CD4-positive, alpha-beta T cell (primary cell): ENCODE measurements around the gene KRTCAP2. TPM values are rescaled to one million over a fixed set of nuclear protein-coding genes. Genes with fewer than 3 reads are reported as not detected.
A peak's percentile ranks its signal among the peaks of the same experiment; 100 is the strongest.
"Not testable (repeated sequence)": the region's sequence is repeated elsewhere in the genome, so short reads cannot be mapped to it uniquely, and the experiment has no call there.

Source experiments
- ATAC-seq: fragments of 200-7000 bp; cut with Tn5 transposase; one replicate; pipeline ENCODE4 v1.10.0; 2022; ENCODE audit warnings: mild to moderate bottlenecking; ENCODE audit not compliant: poor library complexity
- CTCF ChIA-PET: fragments of 350-600 bp; sonication (Branson Sonifier 250); formaldehyde crosslinking; loops from one replicate; lab custom pipeline; 2021; ENCODE audit warnings: antibody characterized with exemption, inconsistent platforms; lab: Charles Lee
- POLR2A ChIA-PET: fragments of 350-600 bp; sonication (Branson Sonifier 250); formaldehyde crosslinking; loops from one replicate; lab custom pipeline; 2021; ENCODE audit warnings: antibody characterized with exemption, inconsistent platforms; lab: Charles Lee
- DNase-seq, 14 experiments: peaks; one replicate each; pipeline ENCODE4 v3.0.0-alpha.2; 2013 to 2020; ENCODE audit warnings: mixed read lengths in 2 of 14
- H3K27ac ChIP-seq, 2 donors: one replicate each; pipeline versions ENCODE4 v1.5.1 to v1.7.0; 2013; ENCODE audit warnings: low read length in 2 of 2, low read depth in 1 of 2, mild to moderate bottlenecking in 1 of 2
- H3K27me3 ChIP-seq, 2 experiments: 1 replicate in 1 of 2; 2 replicates in 1 of 2; pipeline versions ENCODE4 v1.6.1 to v1.7.0; 2013; ENCODE audit warnings: low read length in 2 of 2, control low read depth in 1 of 2, mild to moderate bottlenecking in 1 of 2, moderate library complexity in 1 of 2; ENCODE audit not compliant: insufficient read depth in 2 of 2, control insufficient read depth in 1 of 2
- H3K36me3 ChIP-seq: one replicate; pipeline ENCODE4 v1.6.1; 2013; ENCODE audit warnings: low read length, control low read depth; ENCODE audit not compliant: insufficient read depth
- H3K4me1 ChIP-seq: one replicate; pipeline ENCODE4 v1.6.1; 2013; ENCODE audit warnings: low read length, control low read depth; ENCODE audit not compliant: insufficient read depth
- H3K4me3 ChIP-seq: one replicate; pipeline ENCODE4 v1.5.1; 2013; ENCODE audit warnings: mild to moderate bottlenecking, low read length, moderate library complexity
- H3K9me3 ChIP-seq, 2 experiments: 1 replicate in 1 of 2; 2 replicates in 1 of 2; pipeline versions ENCODE4 v1.6.1 to v1.7.0; 2013; ENCODE audit warnings: low read length in 2 of 2, mild to moderate bottlenecking in 2 of 2, control low read depth in 1 of 2, moderate library complexity in 1 of 2; ENCODE audit not compliant: control insufficient read depth in 1 of 2, insufficient read depth in 1 of 2
- H3K27ac Mint-ChIP-seq: one replicate; pipeline ENCODE4 v1.8.0; 2020; ENCODE audit warnings: mixed read lengths
- H3K27me3 Mint-ChIP-seq: one replicate; pipeline ENCODE4 v1.8.0; 2021; ENCODE audit warnings: mixed read lengths
- H3K36me3 Mint-ChIP-seq: one replicate; pipeline ENCODE4 v1.8.0; 2021; ENCODE audit warnings: low read depth, mixed read lengths
- H3K4me1 Mint-ChIP-seq: one replicate; pipeline ENCODE4 v1.8.0; 2021; ENCODE audit warnings: low read depth, mixed read lengths
- H3K4me3 Mint-ChIP-seq: one replicate; pipeline ENCODE4 v1.8.0; 2020; ENCODE audit warnings: mild to moderate bottlenecking, mixed read lengths
- H3K9me3 Mint-ChIP-seq: one replicate; pipeline ENCODE4 v1.8.0; 2020; ENCODE audit warnings: mixed read lengths
- intact Hi-C, 2 experiments: fragments of 100-400 bp; cut with DNase I in 1 of 2; cut with micrococcal nuclease in 1 of 2; formaldehyde crosslinking; loops; one replicate each; pipeline versions ENCODE4 v1.15.1 to v1.9.0; 2023 to 2025; cut with DNase I, micrococcal nuclease
- total RNA-seq, 174 experiments: library from RNA in 2 of 174; stranded (reverse) in 2 of 174; gene quantifications; one replicate each; pipeline ENCODE4 v1.2.3 and lab custom pipeline; 2021 to 2026
- TF ChIP-seq, protein P1 (sequence below): fragments of 200-600 bp; IDR thresholded peaks from one replicate; pipeline ENCODE4 v1.8.0; 2022; ENCODE audit warnings: antibody characterized with exemption, mild to moderate bottlenecking

KRTCAP2 gene
- total RNA-seq, 2 experiments from 2014 or later, result 77.8 TPM

DNA sequence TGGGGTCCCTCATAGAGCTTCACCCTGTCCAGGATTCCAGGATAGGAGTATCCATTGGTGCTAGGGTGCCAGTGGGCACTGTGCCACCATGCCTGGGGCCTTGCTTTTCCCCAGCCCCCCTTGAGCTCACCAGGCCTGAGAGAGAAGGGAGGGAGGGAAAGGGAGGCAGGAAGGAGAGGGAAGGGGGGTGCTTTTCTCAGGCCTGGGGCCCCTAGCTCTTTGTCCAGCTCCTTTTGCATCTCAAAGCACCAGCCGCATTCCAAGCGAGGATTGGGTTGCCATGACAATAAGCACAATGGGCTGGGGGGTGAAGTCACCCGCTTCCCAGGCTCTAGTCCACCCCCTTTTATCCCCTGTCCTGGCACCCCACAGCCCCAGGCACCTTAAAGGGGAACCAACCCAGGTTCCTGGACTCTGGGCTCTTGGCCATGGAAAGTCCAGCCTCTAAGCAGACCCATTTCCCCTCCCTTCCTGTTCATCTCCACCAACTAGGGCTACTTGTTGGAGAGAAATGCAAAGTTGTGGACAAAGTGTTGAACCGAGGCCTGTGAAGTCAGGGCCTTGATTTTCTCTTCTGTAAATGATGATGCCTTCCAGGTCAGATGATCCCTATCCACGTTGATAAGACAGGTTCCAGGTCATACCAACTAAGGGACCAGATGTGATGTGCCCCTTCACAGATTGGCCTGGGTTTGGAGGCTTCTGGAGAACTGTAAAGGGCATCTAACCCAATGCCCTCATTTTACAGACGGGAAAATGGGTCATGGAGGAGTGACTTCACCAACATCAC lies 23.2 kb upstream of the KRTCAP2 start:
- no peaks in the 10 kb centered on the region for H3K9me3 ChIP-seq
- H3K4me1 Mint-ChIP-seq, result peaks cover 27% of the 10 kb centered on the region
- H3K36me3 Mint-ChIP-seq, result peaks cover 5% of the 10 kb centered on the region
- peak overlapping the region; percentile 74 for H3K4me3 Mint-ChIP-seq
- no peaks in the 10 kb centered on the region for H3K27me3 Mint-ChIP-seq
- H3K36me3 ChIP-seq, result no peaks in the 10 kb centered on the region
- intact Hi-C loops, result no loop called here
- TF ChIP-seq, protein P1, sequence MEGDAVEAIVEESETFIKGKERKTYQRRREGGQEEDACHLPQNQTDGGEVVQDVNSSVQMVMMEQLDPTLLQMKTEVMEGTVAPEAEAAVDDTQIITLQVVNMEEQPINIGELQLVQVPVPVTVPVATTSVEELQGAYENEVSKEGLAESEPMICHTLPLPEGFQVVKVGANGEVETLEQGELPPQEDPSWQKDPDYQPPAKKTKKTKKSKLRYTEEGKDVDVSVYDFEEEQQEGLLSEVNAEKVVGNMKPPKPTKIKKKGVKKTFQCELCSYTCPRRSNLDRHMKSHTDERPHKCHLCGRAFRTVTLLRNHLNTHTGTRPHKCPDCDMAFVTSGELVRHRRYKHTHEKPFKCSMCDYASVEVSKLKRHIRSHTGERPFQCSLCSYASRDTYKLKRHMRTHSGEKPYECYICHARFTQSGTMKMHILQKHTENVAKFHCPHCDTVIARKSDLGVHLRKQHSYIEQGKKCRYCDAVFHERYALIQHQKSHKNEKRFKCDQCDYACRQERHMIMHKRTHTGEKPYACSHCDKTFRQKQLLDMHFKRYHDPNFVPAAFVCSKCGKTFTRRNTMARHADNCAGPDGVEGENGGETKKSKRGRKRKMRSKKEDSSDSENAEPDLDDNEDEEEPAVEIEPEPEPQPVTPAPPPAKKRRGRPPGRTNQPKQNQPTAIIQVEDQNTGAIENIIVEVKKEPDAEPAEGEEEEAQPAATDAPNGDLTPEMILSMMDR, result no peak
- DNase-seq (peak in 1 of 14 experiments; percentile 24), ATAC-seq (no peak)
- ChIA-PET CTCF (no interaction called here), POLR2A (no interaction called here)
- peak overlapping the region; percentile 96 for H3K27ac Mint-ChIP-seq
- H3K27me3 ChIP-seq, result no peaks in the 10 kb centered on the region
- peaks cover 38% of the 10 kb centered on the region for H3K4me1 ChIP-seq
- no peak overlapping the region for H3K27ac ChIP-seq
- H3K9me3 Mint-ChIP-seq, result no peaks in the 10 kb centered on the region
- H3K4me3 ChIP-seq, result no peak overlapping the region

DNA sequence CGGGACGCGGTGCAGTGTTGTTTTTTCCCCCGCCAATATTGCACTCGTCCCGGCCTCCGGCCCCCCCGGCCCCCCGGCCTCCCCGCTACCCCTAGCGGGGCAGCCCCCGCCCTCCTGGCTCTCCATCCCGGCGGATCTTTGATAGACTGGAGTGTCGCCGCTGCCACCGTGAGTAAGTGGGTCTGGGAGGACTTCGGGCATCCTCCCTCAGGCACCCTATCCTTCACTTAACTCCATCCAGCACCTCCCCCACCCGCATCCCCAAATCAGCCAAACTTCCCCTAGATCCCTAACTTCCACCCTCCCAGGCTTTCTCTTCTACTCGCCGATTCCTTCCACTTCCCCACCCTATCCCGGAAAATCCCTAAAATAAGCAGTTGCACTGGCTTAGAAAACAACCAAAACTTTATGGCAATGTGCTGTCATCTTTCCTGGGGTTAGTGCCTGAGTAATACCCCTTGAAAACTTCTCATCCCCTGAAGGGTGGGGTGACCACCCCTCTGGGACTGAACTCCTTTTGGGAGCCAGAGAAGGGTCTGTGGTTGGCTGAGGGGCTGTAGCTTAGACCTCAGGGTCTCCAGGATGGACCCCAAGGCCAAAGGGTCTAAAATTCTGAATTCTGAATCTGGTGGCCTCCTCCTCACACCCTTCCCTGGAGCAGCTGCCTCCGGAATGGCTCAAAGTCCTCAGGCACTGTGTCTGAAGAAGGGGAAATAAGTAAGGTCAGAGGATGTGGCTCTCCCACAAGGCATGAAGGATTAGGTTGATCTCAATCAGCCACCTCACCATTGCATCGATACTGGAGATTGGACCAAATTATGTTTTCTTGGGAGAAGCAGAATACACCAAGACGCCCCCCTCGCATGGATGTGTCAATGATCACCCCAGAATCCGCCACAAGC lies 22.3 kb upstream of the KRTCAP2 start:
- ATAC-seq (no peak), DNase-seq (no peak)
- CTCF ChIA-PET, result interaction anchor here (1.1 to 3.6 kb wide), 7 partner anchors 12 to 55 kb away, joined by 3 to 23 read pairs (median 9); partner anchors contain the start of genes KRTCAP2, MTX1 and THBS3
- H3K27me3 ChIP-seq, result no peaks in the 10 kb centered on the region
- POLR2A ChIA-PET, result interaction anchor here (1.0 to 2.6 kb wide), 6 partner anchors 11 to 78 kb away, joined by 3 to 31 read pairs (median 10); partner anchors contain the start of genes CLK2, KRTCAP2, SCAMP3 and TRIM46
- TF ChIP-seq, protein P1, result no peak
- H3K4me3 ChIP-seq, result peak overlapping the region; percentile 62
- H3K27ac ChIP-seq, result no peak overlapping the region
- Mint-ChIP-seq H3K27me3 (no peaks in the 10 kb centered on the region), H3K9me3 (no peaks in the 10 kb centered on the region), H3K36me3 (peaks cover 5% of the 10 kb centered on the region), H3K4me1 (peaks cover 27% of the 10 kb centered on the region), H3K27ac (peak overlapping the region; percentile 96), H3K4me3 (peak overlapping the region; percentile 74)
- peaks cover 38% of the 10 kb centered on the region for H3K4me1 ChIP-seq
- no peaks in the 10 kb centered on the region for H3K36me3 ChIP-seq
- intact Hi-C loops, result loop anchor here (1.0 to 2.0 kb wide), 3 partner anchors 11 to 19 kb away; partner anchors contain the start of gene MTX1 (in 1 of the 2)
- no peaks in the 10 kb centered on the region for H3K9me3 ChIP-seq

DNA sequence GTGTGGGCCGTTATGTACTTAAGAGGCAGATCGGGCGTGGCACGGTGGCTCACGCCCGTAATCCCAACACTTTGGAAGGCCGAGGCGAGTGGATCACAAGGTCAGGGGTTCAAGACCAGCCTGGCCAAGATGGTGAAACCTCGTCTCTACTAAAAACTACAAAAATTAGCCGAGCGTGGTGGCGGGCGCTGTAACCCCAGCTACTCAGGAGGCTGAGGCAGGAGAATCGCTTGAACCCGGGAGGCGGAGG lies 20.8 kb upstream of the KRTCAP2 start:
- DNase-seq, result not testable (repeated sequence)
- CTCF ChIA-PET, result interaction anchor here (0.9 to 3.6 kb wide), 14 partner anchors 13 to 715 kb away, joined by 3 to 34 read pairs (median 6); partner anchors contain the start of genes KRTCAP2, MTX1 and TRIM46
- peaks cover 27% of the 10 kb centered on the region for H3K4me1 Mint-ChIP-seq

More for the DNA sequence above, 20.8 kb upstream of the KRTCAP2 start:
- peak overlapping the region; percentile 62 for H3K4me3 ChIP-seq
- ATAC-seq, H3K36me3 Mint-ChIP-seq, H3K9me3 ChIP-seq, H3K27me3 ChIP-seq, H3K27me3 Mint-ChIP-seq, H3K36me3 ChIP-seq, H3K9me3 Mint-ChIP-seq: not testable (repeated sequence)
- POLR2A ChIA-PET, result interaction anchor here (0.6 to 3.6 kb wide), 16 partner anchors 13 to 1247 kb away, joined by 3 to 31 read pairs (median 4); partner anchors contain the start of genes DENND4B, KRTCAP2, MTX1 and PBXIP1
- H3K4me1 ChIP-seq, result peaks cover 38% of the 10 kb centered on the region
- H3K27ac Mint-ChIP-seq, result peak overlapping the region; percentile 96
- intact Hi-C loops, result loop anchor here (1.0 to 5.0 kb wide), 5 partner anchors 15 to 587 kb away; partner anchors contain the start of genes ADAR (in 1 of the 2) and MTX1 (in 1 of the 2)
- H3K4me3 Mint-ChIP-seq, result peak overlapping the region; percentile 96
- H3K27ac ChIP-seq, result peak overlapping the region; percentile 48 to 89
